Measurements from ENCODE around the gene AQP10.
"Not testable (repeated sequence)": the region's sequence is repeated elsewhere in the genome, so short reads cannot be mapped to it uniquely, and the experiment has no call there.

AQP10 gene

GRCh38 chr1:154342836-154343472 is 22.1 kb downstream of the AQP10 start:
- FAIRE-seq (no peak), DNase-seq (ENCODE audit: insufficient read length, low spot score) (no peak)

GRCh38 chr1:154344977-154345837 is 24.3 kb downstream of the AQP10 start:
- DNase-seq (ENCODE audit: insufficient read length, low spot score) (no peak), FAIRE-seq (no peak)

GRCh38 chr1:154346276-154346917 is 25.5 kb downstream of the AQP10 start:
- no peak for FAIRE-seq
- DNase-seq (ENCODE audit: insufficient read length, low spot score): no peak

- DNase-seq (ENCODE audit: insufficient read length, low spot score): no peak
- no peak for FAIRE-seq
Measured at GRCh38 chr1:154347961-154348360, 27.1 kb downstream of the AQP10 start.

GRCh38 chr1:154348429-154349076 is 27.7 kb downstream of the AQP10 start:
- FAIRE-seq (no peak), DNase-seq (ENCODE audit: insufficient read length, low spot score) (no peak)

GRCh38 chr1:154349121-154349520 is 28.2 kb downstream of the AQP10 start:
- no peak for DNase-seq (ENCODE audit: insufficient read length, low spot score)
- no peak for FAIRE-seq

- no peak for FAIRE-seq
- DNase-seq (ENCODE audit: insufficient read length, low spot score): no peak
Measured at GRCh38 chr1:154350383-154350782, 29.5 kb downstream of the AQP10 start.

- FAIRE-seq: no peak
- no peak for DNase-seq (ENCODE audit: insufficient read length, low spot score)
Measured at GRCh38 chr1:154351363-154352068, 30.6 kb downstream of the AQP10 start.

- no peak for FAIRE-seq
Measured at GRCh38 chr1:154352245-154352580, 31.3 kb downstream of the AQP10 start.

GRCh38 chr1:154352581-154353459 is 31.9 kb downstream of the AQP10 start:
- no peak for DNase-seq (ENCODE audit: insufficient read length, low spot score)
- no peak for FAIRE-seq

More at GRCh38 chr1:154352245-154352580, 31.3 kb downstream of the AQP10 start:
- no peak for DNase-seq (ENCODE audit: insufficient read length, low spot score)

GRCh38 chr1:154353460-154353904 is 32.6 kb downstream of the AQP10 start:
- no peak for FAIRE-seq
- peak; percentile 29 for DNase-seq (ENCODE audit: insufficient read length, low spot score)

GRCh38 chr1:154353966-154354365 is 33.1 kb downstream of the AQP10 start:
- FAIRE-seq (no peak), DNase-seq (ENCODE audit: insufficient read length, low spot score) (no peak)

- DNase-seq (ENCODE audit: insufficient read length, low spot score) (no peak), FAIRE-seq (no peak)
Measured at GRCh38 chr1:154358519-154358918, 37.6 kb downstream of the AQP10 start.

- FAIRE-seq: no peak
- DNase-seq (ENCODE audit: insufficient read length, low spot score): no peak
Measured at GRCh38 chr1:154360288-154360687, 39.4 kb downstream of the AQP10 start.

- FAIRE-seq; DNase-seq (ENCODE audit: insufficient read length, low spot score): not testable (repeated sequence)
Measured at GRCh38 chr1:154360881-154361280, 40.0 kb downstream of the AQP10 start.

- FAIRE-seq (no peak), DNase-seq (ENCODE audit: insufficient read length, low spot score) (no peak)
Measured at GRCh38 chr1:154361357-154361756, 40.5 kb downstream of the AQP10 start.

GRCh38 chr1:154371436-154371835 is 50.5 kb downstream of the AQP10 start:
- DNase-seq (ENCODE audit: insufficient read length, low spot score): no peak
- FAIRE-seq: no peak

GRCh38 chr1:154373777-154374357 is 53.0 kb downstream of the AQP10 start:
- not testable (repeated sequence) for DNase-seq (ENCODE audit: insufficient read length, low spot score)

More at GRCh38 chr1:154373777-154374357, 53.0 kb downstream of the AQP10 start:
- not testable (repeated sequence) for FAIRE-seq
